HEK293 (cell line): ENCODE results near the gene PXYLP1.

Experiments
- CTCF ChIA-PET: fragments of 350-600 bp; formaldehyde crosslinking; extraction: SDS; loops from one replicate; lab custom pipeline; 2021; ENCODE audit warnings: antibody characterized with exemption; lab: Yijun Ruan, JAX
- POLR2A ChIA-PET: fragments of 300-600 bp; formaldehyde crosslinking; extraction: SDS; loops from one replicate; lab custom pipeline; 2020; ENCODE audit warnings: antibody characterized with exemption, inconsistent platforms; lab: Yijun Ruan, JAX
- H3K27ac ChIP-seq: fragments of 200-500 bp; sonication (Bioruptor generic); 2 replicates; pipeline ENCODE4 v1.5.1; 2014; ENCODE audit warnings: low read depth, low read length, control low read depth, inconsistent platforms; ENCODE audit errors: extremely low read depth
- H3K36me3 ChIP-seq, 2 experiments: fragments of 200-500 bp in 1 of 2; sonication (Bioruptor generic) in 1 of 2; 1 replicate in 1 of 2; 2 replicates in 1 of 2; pipeline ENCODE4 v1.5.1; 2014 to 2017; ENCODE audit warnings: inconsistent platforms in 2 of 2, low read length in 2 of 2; ENCODE audit not compliant: control insufficient read depth in 2 of 2, insufficient read depth in 1 of 2
- H3K4me1 ChIP-seq: fragments of 200-500 bp; sonication (Bioruptor generic); 2 replicates; pipeline ENCODE4 v1.5.1; 2014; ENCODE audit warnings: mild to moderate bottlenecking, low read length, inconsistent platforms; ENCODE audit not compliant: control insufficient read depth, insufficient read depth
- H3K4me3 ChIP-seq: 2 replicates; pipeline ENCODE4 v1.5.1; 2011; ENCODE audit warnings: low read depth, mild to moderate bottlenecking, control low read depth, low read length, moderate library complexity
- H3K9me3 ChIP-seq: fragments of 200-500 bp; sonication (Bioruptor generic); 2 replicates; pipeline ENCODE4 v1.5.1; 2014; ENCODE audit warnings: low read depth, low read length, inconsistent platforms; ENCODE audit not compliant: control insufficient read depth, insufficient read depth
- BCL11B ChIP-seq: fragments of 450-650 bp; formaldehyde crosslinking; IDR thresholded peaks from 2 replicates; pipeline ENCODE4 v1.5.1; 2016; ENCODE audit warnings: low read depth, missing biosample characterization, missing genetic modification characterization
- GLIS2 ChIP-seq: fragments of 450-650 bp; formaldehyde crosslinking; IDR thresholded peaks from 2 replicates; pipeline ENCODE4 v1.5.1; 2016; ENCODE audit warnings: missing biosample characterization, missing genetic modification characterization
- KLF7 ChIP-seq: fragments of 450-650 bp; formaldehyde crosslinking; IDR thresholded peaks from 2 replicates; pipeline ENCODE4 v1.5.1; 2016; ENCODE audit warnings: missing biosample characterization, missing genetic modification characterization, borderline replicate concordance
- ZNF157 ChIP-seq: fragments of 450-650 bp; formaldehyde crosslinking; IDR thresholded peaks from 2 replicates; pipeline ENCODE4 v1.5.1; 2016; ENCODE audit warnings: missing biosample characterization, missing genetic modification characterization
- ZNF174 ChIP-seq: fragments of 450-650 bp; formaldehyde crosslinking; IDR thresholded peaks from 2 replicates; pipeline ENCODE4 v1.5.0; 2017; ENCODE audit warnings: missing biosample characterization, mild to moderate bottlenecking, missing genetic modification characterization
- ZNF239 ChIP-seq: fragments of 450-650 bp; formaldehyde crosslinking; IDR thresholded peaks from 2 replicates; pipeline ENCODE4 v1.5.1; 2016; ENCODE audit warnings: missing biosample characterization, missing genetic modification characterization
- ZNF366 ChIP-seq: fragments of 450-650 bp; formaldehyde crosslinking; conservative IDR thresholded peaks from 2 replicates; pipeline ENCODE4 v1.5.1; 2016; ENCODE audit warnings: missing biosample characterization, missing genetic modification characterization
- ZNF549 ChIP-seq: fragments of 450-650 bp; IDR thresholded peaks from 2 replicates; pipeline ENCODE4 v1.5.1; 2018; ENCODE audit warnings: missing biosample characterization, missing genetic modification characterization, mild to moderate bottlenecking, inconsistent platforms, moderate library complexity
- ZNF626 ChIP-seq: fragments of 450-650 bp; sonication (Bioruptor Pico); formaldehyde crosslinking; IDR thresholded peaks from 2 replicates; pipeline ENCODE4 v1.5.1; 2018; ENCODE audit warnings: missing biosample characterization, missing genetic modification characterization, inconsistent platforms
- ZNF658 ChIP-seq: fragments of 450-650 bp; formaldehyde crosslinking; IDR thresholded peaks from 2 replicates; pipeline ENCODE4; 2016; ENCODE audit warnings: missing biosample characterization, missing genetic modification characterization
- TF ChIP-seq, protein P1 (sequence below): fragments of 450-650 bp; formaldehyde crosslinking; IDR thresholded peaks from 2 replicates; pipeline ENCODE4 v1.5.1; 2016; ENCODE audit warnings: missing biosample characterization, missing genetic modification characterization, borderline replicate concordance
- TF ChIP-seq, protein P2 (sequence below): fragments of 450-650 bp; formaldehyde crosslinking; IDR thresholded peaks from 2 replicates; pipeline ENCODE4 v1.5.1; 2016; ENCODE audit warnings: missing biosample characterization, missing genetic modification characterization
- TF ChIP-seq, protein P3 (sequence below): fragments of 450-650 bp; formaldehyde crosslinking; IDR thresholded peaks from 2 replicates; pipeline ENCODE4 v1.5.1; 2017; ENCODE audit warnings: missing biosample characterization, missing genetic modification characterization
- TF ChIP-seq, protein P4 (sequence below): fragments of 450-650 bp; formaldehyde crosslinking; IDR thresholded peaks from 2 replicates; pipeline ENCODE4 v1.5.1; 2016; ENCODE audit warnings: missing biosample characterization, missing genetic modification characterization

PXYLP1 gene

GRCh38 chr3:141333836-141334626 is 102.4 kb downstream of the PXYLP1 start:
- Histone ChIP-seq H3K36me3 (no peaks in the 10 kb centered on the region), H3K4me1 (no peaks in the 10 kb centered on the region), H3K27ac (no peak overlapping the region), H3K4me3 (no peak overlapping the region), H3K9me3 (no peaks in the 10 kb centered on the region)
- ChIA-PET POLR2A (no interaction called here), CTCF (interaction anchor here (0.5 to 1.5 kb wide), 2 partner anchors 121 to 1320 kb away, joined by 4 to 5 read pairs; no protein-coding TSS in a partner anchor)
- TF ChIP-seq BCL11B (tag by site-specific recombination) = no peak
- TF ChIP-seq ZNF239 (tag by site-specific recombination) = no peak
- TF ChIP-seq ZNF366 (tag by site-specific recombination) = peak; percentile 84
- TF ChIP-seq, protein P1, sequence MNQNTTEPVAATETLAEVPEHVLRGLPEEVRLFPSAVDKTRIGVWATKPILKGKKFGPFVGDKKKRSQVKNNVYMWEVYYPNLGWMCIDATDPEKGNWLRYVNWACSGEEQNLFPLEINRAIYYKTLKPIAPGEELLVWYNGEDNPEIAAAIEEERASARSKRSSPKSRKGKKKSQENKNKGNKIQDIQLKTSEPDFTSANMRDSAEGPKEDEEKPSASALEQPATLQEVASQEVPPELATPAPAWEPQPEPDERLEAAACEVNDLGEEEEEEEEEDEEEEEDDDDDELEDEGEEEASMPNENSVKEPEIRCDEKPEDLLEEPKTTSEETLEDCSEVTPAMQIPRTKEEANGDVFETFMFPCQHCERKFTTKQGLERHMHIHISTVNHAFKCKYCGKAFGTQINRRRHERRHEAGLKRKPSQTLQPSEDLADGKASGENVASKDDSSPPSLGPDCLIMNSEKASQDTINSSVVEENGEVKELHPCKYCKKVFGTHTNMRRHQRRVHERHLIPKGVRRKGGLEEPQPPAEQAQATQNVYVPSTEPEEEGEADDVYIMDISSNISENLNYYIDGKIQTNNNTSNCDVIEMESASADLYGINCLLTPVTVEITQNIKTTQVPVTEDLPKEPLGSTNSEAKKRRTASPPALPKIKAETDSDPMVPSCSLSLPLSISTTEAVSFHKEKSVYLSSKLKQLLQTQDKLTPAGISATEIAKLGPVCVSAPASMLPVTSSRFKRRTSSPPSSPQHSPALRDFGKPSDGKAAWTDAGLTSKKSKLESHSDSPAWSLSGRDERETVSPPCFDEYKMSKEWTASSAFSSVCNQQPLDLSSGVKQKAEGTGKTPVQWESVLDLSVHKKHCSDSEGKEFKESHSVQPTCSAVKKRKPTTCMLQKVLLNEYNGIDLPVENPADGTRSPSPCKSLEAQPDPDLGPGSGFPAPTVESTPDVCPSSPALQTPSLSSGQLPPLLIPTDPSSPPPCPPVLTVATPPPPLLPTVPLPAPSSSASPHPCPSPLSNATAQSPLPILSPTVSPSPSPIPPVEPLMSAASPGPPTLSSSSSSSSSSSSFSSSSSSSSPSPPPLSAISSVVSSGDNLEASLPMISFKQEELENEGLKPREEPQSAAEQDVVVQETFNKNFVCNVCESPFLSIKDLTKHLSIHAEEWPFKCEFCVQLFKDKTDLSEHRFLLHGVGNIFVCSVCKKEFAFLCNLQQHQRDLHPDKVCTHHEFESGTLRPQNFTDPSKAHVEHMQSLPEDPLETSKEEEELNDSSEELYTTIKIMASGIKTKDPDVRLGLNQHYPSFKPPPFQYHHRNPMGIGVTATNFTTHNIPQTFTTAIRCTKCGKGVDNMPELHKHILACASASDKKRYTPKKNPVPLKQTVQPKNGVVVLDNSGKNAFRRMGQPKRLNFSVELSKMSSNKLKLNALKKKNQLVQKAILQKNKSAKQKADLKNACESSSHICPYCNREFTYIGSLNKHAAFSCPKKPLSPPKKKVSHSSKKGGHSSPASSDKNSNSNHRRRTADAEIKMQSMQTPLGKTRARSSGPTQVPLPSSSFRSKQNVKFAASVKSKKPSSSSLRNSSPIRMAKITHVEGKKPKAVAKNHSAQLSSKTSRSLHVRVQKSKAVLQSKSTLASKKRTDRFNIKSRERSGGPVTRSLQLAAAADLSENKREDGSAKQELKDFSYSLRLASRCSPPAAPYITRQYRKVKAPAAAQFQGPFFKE (tag by site-specific recombination) = no peak

GRCh38 chr3:141334627-141335250 is 103.1 kb downstream of the PXYLP1 start:
- TF ChIP-seq GLIS2 (no peak), ZNF174 (tag by site-specific recombination) (no peak), ZNF239 (tag by site-specific recombination) (no peak), KLF7 (tag by site-specific recombination) (no peak), ZNF157 (no peak), ZNF626 (tag by site-specific recombination) (no peak), ZNF549 (no peak), ZNF658 (tag by site-specific recombination) (no peak)
- TF ChIP-seq, protein P2, sequence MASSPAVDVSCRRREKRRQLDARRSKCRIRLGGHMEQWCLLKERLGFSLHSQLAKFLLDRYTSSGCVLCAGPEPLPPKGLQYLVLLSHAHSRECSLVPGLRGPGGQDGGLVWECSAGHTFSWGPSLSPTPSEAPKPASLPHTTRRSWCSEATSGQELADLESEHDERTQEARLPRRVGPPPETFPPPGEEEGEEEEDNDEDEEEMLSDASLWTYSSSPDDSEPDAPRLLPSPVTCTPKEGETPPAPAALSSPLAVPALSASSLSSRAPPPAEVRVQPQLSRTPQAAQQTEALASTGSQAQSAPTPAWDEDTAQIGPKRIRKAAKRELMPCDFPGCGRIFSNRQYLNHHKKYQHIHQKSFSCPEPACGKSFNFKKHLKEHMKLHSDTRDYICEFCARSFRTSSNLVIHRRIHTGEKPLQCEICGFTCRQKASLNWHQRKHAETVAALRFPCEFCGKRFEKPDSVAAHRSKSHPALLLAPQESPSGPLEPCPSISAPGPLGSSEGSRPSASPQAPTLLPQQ = no peak
- TF ChIP-seq, protein P3, sequence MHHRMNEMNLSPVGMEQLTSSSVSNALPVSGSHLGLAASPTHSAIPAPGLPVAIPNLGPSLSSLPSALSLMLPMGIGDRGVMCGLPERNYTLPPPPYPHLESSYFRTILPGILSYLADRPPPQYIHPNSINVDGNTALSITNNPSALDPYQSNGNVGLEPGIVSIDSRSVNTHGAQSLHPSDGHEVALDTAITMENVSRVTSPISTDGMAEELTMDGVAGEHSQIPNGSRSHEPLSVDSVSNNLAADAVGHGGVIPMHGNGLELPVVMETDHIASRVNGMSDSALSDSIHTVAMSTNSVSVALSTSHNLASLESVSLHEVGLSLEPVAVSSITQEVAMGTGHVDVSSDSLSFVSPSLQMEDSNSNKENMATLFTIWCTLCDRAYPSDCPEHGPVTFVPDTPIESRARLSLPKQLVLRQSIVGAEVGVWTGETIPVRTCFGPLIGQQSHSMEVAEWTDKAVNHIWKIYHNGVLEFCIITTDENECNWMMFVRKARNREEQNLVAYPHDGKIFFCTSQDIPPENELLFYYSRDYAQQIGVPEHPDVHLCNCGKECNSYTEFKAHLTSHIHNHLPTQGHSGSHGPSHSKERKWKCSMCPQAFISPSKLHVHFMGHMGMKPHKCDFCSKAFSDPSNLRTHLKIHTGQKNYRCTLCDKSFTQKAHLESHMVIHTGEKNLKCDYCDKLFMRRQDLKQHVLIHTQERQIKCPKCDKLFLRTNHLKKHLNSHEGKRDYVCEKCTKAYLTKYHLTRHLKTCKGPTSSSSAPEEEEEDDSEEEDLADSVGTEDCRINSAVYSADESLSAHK (tag by site-specific recombination) = no peak
- TF ChIP-seq, protein P4, sequence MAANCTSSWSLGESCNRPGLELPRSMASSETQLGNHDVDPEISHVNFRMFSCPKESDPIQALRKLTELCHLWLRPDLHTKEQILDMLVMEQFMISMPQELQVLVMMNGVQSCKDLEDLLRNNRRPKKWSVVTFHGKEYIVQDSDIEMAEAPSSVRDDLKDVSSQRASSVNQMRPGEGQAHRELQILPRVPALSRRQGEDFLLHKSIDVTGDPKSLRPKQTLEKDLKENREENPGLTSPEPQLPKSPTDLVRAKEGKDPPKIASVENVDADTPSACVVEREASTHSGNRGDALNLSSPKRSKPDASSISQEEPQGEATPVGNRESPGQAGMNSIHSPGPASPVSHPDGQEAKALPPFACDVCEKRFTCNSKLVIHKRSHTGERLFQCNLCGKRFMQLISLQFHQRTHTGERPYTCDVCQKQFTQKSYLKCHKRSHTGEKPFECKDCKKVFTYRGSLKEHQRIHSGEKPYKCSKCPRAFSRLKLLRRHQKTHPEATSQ (tag by site-specific recombination) = no peak
- H3K27ac ChIP-seq = no peak overlapping the region
- ChIA-PET POLR2A (no interaction called here), CTCF (interaction anchor here (0.6 to 1.5 kb wide), 2 partner anchors 26 to 120 kb away, joined by 4 to 5 read pairs; no protein-coding TSS in a partner anchor)
- H3K4me1 ChIP-seq = no peaks in the 10 kb centered on the region
- H3K4me3 ChIP-seq = no peak overlapping the region
- no peaks in the 10 kb centered on the region for H3K36me3 ChIP-seq
- no peaks in the 10 kb centered on the region for H3K9me3 ChIP-seq
